EL (cell line): Measurements from ENCODE around the gene LRRC74B.
"Not testable (repeated sequence)": the region's sequence is repeated elsewhere in the genome, so short reads cannot be mapped to it uniquely, and the experiment has no call there.

Experiments
- DNase-seq: peaks from one replicate; pipeline ENCODE4 v3.0.0-alpha.2; 2016

LRRC74B gene, protein sequence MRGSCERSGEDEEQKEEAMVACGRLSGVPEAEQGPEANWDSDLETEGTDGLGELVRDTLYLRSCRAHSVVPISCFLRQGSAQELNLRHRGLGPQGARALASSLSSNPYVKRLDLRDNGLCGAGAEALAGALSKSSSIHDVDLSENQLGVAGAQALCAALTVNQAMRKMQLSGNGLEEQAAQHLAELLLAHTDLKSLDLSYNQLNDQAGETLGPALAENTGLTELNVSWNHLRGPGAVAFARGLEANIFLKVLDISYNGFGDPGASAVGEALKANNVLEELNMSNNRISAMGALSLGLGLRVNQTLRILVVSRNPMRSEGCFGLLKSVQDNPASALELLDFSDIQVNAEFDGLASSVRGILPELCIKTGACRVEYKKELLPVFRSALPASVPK

DNA sequence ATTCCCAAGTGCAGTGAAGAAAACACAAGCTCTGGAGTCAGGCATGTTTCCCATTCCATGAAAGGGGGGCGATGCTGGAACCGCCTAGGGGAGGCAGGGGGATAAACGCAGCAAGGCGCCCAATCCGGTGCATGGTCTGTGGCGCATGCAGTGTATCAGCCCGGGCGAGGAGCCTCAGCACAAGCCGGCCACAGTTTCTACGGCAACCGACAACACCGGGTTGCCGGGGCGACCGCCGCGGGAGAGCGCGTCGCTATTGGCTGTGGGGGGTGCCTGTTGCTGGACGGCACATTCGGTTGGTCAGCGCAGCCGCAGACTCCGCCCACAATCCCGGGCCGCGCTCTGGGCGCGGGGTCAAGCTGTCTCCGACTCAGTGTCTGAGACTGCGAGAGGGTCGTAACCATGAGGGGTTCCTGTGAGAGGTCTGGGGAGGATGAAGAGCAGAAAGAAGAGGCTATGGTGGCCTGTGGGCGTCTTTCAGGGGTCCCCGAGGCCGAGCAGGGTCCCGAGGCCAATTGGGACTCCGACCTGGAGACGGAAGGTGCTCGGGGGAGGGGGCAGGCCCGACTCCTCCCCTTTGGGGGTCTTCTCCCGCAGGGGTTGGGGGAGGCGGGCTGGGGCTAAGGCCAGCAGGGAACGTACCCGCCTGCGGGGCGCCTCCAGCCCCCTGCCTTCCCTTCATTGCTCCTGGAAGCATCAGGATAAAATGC is at the start of gene LRRC74B:
LRRC74B (plus strand) TSS at position 362 of the 710 bp plus-strand sequence; CDS start at position 403, 41 bp downstream.
- DNase-seq = peak; percentile 90

DNA sequence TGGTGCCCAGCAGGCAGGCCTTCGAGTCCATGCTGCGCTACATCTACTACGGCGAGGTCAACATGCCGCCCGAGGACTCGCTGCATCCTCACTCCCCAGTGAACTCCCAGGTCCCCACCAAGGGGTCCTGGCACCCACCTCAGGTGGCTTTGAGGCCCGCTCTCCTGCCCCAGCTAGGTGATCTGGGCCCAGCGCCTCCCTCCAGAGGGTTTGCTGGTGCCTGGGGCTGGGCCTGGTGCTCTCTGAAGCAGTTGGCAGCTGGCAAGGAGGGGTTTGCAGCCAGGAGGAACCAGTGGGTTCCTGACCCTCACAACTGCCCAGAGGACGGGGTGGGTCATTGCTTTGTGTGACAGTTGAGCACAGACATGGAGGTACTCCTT is 49.7 kb upstream of the LRRC74B start:
- DNase-seq = no peak

DNA sequence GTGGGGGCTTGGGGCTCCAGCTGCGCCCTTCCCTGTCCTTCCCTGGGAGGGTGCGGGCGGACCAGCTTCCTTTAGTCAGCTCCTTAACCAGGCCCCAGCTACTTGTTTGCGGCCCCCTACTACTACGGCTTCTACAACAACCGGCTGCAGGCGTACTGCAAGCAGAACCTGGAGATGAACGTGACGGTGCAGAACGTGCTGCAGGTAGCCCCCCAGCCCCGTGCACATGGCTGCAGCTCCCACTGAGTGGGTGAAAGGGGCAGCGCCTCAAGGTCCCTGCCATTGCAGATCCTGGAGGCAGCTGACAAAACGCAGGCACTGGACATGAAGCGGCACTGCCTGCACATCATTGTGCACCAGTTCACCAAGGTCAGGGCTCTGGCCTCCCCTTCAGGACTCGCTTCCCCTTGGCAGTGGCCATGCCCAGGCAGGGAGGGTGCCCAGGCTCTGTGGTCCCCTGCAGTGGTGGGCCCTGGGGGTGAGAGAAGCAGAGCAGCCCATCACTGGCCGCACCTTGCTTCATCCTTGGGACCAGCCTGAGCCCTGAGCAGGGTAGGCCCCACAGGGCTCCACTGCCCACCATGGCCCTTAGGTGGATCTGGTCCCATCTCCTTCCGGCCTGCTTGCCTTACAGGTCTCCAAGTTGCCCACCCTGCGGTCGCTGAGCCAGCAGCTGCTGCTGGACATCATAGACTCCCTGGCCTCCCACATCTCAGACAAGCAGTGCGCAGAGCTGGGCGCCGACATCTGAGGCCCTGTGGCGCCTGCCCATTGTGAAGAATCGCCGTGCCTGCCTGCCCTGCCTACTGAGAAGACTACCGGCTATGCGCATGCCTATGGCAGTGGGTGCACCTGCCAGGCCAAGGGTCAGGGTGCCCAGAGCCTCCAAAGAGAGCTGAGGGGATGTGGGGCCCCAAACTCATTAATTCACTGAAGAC is 48.9 kb upstream of the LRRC74B start:
- no peak for DNase-seq

DNA sequence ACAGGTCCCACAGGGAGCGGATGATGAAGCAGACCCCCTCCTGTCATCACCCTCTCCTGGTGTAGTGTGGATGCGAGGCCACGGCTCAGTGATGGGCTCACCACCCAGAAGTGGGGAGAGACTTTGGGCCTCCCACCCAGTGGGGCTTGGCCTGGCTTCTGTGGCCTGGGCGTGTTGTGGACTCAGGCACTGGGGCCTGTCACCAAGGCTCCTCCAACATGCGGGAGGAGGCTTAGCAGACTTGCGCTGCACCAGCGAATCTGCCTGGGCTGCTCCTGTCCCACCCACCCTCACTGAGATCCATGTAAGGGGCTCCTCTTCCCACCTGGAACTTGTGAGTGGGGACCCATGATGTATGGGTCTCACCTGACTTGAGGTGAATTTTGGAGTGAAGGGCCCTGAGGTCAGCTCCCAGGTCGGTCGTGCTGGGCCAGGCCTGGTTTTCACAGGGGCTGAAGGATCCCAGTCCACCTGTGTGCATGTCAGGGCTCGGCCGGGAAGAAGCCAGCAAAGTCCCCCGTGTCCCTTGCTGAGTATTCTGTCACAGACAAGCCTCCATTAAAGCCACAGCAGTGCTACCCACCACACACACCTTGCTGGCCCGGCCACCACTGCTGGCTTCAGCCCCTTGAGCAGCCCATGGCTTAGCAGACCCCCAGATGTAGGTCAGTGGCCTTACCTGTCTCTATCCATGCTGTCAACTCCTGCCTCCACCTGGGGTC is 48.0 kb upstream of the LRRC74B start:
- DNase-seq = no peak

DNA sequence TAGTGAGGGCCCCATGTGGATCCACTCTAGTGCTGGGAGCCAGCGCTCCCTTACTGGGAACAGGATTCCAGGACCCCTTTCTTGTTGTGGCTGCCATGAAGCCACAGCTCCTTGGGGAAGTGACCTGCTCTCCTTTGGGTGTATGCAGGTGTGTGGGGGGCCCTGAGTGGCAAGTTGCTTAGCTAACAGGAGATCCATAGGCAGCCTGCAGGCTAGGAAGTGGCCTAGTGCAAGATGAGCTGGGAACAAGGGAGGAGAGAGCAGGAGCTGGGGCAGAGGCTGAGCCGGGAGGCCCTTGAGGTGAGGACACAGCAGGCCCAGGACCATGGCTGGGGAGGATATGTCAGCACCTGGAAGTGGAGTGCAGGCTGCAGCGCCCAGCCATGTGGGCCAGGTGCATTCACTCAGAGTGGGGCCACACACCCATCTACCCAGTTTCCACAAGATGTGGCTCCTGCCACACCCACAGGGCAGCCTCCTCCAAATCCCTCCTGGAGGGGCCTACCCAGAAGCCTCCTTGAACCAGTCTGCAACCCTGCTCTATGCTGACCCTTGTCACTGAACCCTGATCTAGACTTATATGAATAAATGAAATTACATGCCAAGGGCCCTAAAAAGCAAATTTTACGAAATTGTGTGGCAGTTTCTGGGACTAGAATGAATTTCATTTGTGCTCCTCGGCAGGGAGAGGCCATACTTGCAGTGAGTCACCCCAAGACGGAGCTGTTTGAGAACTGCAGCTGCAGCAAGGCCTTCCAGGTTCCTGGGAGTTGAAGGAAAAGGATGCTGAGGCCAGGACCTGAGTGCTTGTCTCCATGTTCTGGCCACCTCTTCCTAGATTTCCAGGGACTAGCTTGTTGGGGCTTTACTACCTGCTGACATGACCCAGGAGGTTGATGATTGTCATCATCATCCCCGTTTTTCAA is 47.1 kb upstream of the LRRC74B start:
- DNase-seq = peak; percentile 38

DNA sequence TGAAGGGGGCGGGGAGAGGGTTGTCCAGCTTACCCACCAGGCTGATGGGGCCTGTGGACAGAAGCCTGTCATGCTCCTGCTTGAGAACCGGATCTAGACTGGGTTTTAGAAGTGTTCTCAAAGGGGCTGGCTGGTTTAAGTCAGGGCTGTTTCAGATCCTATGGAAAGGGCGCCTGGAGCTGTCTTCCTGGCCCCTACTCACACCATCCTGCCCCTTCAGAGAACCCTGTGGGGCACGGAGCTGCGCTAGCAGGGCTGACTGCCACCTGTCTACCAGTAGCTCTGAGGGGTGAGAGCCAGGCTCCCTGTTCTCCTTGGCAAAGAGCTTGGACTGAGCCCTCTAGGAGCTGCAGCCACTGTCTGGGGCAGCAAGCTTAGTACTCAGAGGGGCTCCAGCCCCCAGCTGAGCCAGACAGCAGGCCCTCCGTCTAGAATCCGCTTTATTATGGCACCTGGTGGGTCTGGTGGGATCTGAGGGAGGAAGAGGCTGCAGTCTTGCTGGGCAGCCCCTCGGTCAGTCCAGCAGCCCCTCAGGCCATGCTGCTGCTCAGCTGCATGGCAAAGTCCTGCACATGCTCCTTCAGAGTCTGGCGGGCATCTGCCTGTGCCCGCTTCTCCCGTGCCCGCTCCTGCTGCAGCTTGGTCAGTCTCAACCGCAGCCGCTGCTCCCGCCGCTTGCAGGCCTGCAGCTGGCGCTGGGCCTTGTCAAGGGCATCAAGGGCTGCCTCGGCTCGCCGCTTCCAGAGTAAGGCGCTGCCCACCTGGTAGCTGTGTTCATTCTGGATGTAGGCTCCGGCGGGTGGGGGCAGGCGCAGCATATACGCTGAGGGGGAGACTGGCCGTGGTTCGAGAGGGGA is 46.2 kb upstream of the LRRC74B start:
- no peak for DNase-seq

DNA sequence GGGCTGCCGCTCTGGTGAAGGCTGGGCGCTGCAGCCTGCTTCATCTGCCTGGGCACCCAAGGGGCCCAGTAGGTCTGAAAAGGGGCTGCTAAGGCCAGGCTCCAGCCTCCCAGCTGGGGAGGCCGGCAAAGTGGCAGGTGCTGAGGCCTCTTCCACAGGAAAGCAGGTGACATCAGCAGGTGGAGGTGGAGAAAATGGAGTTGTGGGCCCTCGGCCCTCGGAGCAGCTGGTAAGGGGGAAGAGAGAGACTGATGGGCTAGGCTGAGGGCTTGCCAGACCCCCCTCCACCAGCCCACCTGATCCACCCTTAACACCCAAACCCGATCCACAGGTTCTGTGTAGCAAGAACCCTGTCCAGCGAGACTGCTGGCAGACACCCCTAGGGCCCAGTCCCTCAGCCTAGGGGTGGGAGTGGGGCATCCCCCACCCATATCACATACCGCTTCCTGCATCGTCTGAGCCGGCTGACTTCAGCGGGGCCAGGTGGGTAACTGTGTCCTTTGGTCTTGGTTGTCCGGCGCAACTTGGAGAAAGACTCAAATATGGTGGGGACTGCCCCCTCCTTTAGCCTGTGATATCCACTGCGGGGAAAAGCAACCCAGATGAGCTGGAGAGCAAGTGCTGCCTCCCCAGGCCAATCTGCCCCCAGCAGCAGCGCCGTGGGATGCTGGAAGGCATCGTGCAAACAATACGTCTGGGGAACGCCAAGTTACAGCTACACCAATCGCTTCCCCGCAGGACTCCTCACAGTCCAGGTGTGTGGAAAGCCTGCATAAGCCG is 45.3 kb upstream of the LRRC74B start:
- no peak for DNase-seq

DNA sequence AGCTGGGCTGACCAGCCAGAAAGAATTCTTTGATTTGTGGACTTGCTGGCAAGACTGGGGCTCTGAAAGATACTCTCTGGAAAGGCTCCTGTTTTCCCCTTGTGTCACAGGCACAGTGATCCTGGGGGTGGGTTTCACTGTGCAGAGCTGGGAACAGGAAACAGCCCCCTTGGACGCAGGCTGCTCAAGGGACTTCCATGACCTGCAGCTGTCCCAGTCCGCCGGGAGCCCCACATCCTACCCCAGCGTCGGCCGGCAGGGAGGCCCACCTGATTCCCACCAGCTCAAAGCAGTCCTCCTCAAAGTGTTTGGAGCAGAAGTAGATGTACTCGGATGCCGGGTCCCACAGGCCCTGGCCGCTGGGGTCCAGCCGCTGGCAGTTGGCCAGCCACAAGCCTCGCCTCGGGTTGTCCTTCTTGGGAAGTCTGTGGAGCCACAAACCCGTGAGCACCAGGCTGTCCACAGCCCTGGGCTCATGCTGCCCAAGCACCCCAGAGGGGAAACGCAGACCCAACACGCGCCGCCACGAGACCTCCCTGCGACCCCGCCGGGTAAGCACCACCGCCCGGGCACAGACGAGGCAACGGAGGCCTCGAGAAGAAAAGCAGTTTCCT is 44.7 kb upstream of the LRRC74B start:
- peak; percentile 25 for DNase-seq

DNA sequence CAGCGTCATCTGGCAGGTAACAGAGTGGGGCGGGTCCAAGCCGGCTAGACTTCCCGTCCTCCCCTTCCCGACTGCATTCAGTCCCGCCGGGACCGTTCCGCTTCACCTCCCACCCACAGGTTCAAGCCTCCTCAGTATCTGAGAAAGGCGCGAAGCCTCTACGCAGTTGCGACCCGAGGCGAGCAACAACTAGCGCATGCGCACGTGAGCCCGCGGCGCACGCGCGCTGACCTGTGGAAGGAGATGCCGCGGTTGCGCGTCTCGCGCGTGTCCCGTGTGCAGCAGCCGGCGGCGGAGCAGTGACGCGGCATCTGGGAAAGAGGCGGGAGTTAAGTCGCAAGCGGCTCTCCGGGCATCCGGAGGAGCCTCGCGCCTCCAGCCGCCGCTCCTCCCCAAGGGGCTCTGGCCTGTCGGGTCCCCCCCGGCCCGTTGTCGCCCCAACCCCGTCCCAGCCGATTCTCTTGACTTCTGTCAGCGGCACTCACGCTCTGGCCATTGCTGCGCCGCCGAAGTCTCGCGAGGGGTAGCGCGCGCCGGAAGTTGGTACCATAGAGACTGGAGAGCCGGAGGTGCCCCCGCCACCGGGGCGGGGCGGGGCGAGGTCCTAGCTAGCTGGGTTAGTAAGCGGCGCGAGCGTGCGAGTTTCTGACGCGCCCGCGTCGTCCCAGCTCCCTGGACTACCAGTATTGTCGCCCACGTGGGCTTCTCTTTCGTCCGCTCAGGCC is 44.0 kb upstream of the LRRC74B start, which contains the start of gene THAP7:
THAP7 (minus strand) TSS at position 518 of the 725 bp plus-strand sequence; CDS start at position 311, 207 bp downstream.
- DNase-seq = peak; percentile 97

DNA sequence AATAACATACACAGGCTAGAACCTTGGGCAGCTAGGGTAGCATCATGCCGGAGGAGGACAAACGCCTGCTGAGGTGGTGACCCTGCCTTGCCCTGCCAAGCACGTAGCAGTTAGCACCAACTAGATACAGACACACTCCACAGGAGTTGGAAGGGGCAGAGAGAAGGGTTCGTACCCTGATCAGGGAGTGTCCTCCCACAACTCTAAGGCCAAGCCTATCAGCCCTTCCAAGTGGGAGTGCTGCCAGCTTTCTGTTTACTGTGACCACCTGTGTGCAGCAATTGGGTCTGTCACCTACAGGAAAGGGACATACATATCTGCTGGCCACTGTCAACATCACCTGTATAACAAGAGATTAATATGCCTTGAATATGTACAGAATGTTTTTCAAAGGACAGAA is 42.0 kb upstream of the LRRC74B start:
- DNase-seq = no peak

DNA sequence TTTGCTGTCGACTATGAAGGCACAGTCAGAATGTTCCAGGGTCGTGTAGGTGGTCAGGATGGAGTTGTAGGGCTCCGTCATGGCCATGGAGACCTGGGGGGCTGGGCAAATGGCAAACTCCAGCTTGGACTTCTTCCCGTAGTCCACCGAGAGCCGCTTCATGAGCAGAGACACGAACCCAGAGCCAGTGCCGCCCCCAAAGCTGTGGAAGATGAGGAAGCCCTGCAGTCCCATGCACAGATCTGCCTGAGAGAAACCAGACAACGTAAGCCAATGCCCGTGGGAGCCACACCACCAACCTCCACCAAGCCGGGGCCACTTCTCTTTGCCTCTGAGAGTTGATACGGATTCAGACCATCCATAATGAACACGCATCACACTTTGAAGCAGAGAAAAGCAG is 36.5 kb upstream of the LRRC74B start:
- not testable (repeated sequence) for DNase-seq

DNA sequence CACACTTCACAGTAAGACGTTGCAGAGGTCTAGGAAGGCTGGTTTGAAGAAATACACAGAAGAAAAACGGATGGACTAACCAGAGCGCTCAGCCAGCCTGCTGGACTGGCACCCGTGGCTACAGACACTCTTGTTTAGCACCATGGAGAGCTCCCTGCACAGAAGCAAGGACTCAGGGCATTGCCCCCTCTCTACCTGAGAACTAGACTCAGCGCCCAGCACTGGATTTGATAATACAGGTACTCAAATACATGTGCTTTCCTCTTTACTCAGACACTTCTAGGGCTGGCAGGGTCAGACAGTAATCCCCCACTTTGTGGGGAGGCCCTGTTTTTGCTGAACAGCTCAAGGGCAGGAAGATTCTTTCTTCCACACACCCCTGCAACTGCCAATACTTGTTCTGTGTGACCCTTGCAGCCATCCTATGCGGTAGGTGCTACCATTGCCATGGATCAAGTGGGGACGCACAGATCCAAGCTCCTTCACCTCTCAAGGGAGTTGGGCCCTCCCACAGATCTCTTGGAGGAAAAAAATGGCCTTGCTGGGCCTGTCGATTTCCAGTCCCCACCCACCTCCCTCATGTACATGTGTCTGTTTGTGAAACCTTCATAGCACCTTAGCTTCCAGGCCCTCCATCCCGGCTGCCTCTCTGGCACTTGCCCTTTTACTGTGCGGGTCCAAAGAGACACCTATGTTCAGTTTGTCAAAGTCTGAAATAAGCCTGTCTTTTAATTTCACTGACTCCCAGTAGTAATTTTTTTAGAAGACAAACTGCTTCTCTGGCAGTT is 35.9 kb upstream of the LRRC74B start:
- DNase-seq = peak; percentile 38

DNA sequence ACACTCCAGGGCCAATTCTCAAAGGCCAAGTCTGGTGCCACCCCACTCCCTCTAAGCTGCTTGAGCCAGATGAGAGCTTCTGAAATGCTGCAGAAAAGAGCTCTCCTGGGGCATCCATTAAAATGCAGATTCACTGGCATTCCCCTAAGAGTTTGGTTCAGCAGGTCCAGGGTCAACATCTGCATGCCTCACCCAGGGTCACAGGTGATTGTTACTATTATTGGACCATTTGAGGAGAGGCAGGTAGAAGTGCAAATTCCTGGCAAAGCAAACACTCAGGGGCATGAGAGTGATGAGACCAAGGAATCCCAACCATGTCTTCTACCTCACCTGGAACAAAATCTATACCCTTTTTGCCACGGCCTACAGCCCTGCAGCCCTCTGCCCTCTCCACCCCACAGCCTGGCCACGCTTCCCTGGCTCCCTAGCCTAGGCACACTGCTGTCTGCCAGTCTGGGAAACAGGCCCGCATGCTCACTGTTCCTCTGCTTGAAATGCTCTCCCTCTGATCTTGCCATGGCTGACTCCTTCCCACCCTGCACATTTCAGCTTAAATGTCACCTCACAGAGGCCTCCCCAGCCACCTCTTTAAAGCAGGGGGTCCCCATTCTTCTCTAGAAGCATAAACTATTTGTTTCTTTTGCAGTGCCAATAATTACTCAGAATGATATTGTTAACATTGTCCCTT is 35.2 kb upstream of the LRRC74B start:
- no peak for DNase-seq

DNA sequence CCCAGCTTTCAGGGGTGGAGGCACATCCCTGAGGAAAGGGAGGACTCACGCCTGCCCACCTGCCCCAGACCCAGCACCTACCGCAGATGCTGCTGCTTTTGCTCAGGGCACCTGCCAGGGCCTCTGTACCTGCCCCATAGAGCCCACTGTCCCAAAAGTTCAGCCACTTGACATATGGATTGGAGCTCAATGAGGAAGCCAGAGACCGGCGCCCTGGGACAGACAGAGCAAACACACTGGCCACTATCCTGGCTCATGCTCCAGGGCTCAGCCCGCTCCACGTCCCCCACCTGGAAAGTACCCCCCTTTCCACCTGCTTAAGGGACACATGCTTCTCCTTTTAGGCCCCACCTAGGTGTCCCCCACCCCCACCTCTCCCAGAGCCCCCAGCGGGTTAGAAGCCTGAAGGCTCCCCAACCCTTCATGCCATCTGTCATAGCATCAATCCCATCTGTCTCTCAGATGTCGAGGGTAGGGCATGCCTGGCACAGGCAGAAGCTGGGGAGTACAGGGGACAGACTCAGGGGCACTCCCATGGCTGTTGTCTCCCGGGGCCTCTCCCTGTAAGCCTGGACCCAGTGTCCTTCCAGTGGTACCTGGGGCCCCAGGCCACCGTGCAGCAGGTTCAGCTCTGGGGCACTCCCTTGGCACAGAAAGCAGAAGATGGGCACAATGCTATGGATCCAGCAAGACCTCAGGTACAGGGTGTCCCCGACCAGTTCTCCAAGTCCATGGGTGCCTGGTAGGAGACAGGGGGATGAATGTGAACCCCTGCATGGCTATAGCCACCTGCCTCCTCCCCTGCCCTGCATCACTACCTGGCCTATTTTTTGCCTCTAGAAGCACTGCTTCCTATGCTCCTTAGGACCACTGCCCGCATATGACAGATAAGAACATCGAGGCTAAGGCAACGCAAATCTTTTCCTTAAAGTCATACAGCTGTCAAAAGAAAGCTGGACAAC is 33.0 kb upstream of the LRRC74B start:
- DNase-seq = no peak

DNA sequence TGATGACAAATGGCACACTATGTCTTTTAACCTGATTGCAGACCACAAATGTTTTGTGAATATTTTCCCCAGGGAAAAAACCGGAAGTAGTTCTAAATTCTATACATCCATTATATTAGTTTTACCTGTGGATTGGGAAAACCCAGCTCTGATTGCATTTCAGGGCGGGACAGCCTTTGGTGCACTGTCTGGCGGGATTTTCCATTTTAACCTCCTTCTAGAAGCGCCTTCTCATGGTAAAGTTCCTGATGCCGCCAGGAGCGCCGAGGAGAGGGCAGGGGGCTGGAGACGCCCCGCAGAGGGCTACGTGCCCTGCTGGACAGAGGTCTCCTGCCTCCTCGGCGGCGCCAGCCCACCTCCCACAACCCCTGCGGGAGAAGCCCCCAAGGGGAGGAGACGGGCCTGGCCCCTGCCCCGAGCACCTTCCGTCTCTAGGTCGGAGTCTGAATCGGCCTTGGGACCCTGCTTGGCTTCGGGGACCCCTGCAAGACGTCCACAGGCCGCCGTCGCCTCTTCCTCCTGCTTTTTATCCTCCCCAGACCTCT is 32.0 kb upstream of the LRRC74B start:
- DNase-seq = no peak
